T-cell (primary cell): ENCODE data around the gene ASAP2. TPM values are rescaled to one million over a fixed set of nuclear protein-coding genes. Genes with fewer than 3 reads are reported as not detected.

ENCODE experiments used
- ATAC-seq, 4 experiments: fragments of 200-7000 bp in 3 of 4; fragments of 150-1000 bp in 1 of 4; cut with Tn5 transposase; replicated peaks in 1 of 4; 1 replicate in 3 of 4; 2 replicates in 1 of 4; pipeline ENCODE4 v1.10.0; 2021; ENCODE audit warnings: moderate library complexity in 3 of 4, mild to moderate bottlenecking in 2 of 4, moderate number of reproducible peaks in 1 of 4
- CTCF ChIA-PET, 2 donors: fragments of 300-600 bp; sonication (Branson Sonifier 250); formaldehyde crosslinking; loops; one replicate each; lab custom pipeline; 2022; ENCODE audit warnings: antibody characterized with exemption in 2 of 2; lab: Charles Lee
- POLR2A ChIA-PET, 2 donors: fragments of 300-600 bp; sonication (Branson Sonifier 250); formaldehyde crosslinking; loops; one replicate each; lab custom pipeline; 2022; ENCODE audit warnings: antibody characterized with exemption in 2 of 2; lab: Charles Lee
- DNase-seq, 35 experiments: peaks; one replicate each; pipeline versions ENCODE4 v3.0.0 to v3.0.0-alpha.2; 2013 to 2023
- H3K27ac ChIP-seq: one replicate; pipeline ENCODE4 v1.5.1; 2013; ENCODE audit warnings: low read length
- H3K27me3 ChIP-seq, 2 experiments: replicated peaks in 1 of 2; 1 replicate in 1 of 2; 2 replicates in 1 of 2; pipeline versions ENCODE4 v1.6.1 to v1.7.0; 2013; ENCODE audit warnings: low read length in 1 of 2, mixed read lengths in 1 of 2; ENCODE audit not compliant: control insufficient read depth in 2 of 2, insufficient read depth in 2 of 2; ENCODE audit errors: extremely low read depth in 1 of 2
- H3K36me3 ChIP-seq, 2 donors: 1 replicate in 1 of 2; 2 replicates in 1 of 2; pipeline versions ENCODE4 v1.6.1 to v1.7.0; 2013; ENCODE audit warnings: low read length in 1 of 2; ENCODE audit not compliant: control insufficient read depth in 2 of 2, insufficient read depth in 1 of 2; ENCODE audit errors: extremely low read depth in 1 of 2
- H3K4me1 ChIP-seq, 2 experiments: 1 replicate in 1 of 2; 2 replicates in 1 of 2; pipeline versions ENCODE4 v1.6.1 to v1.7.0; 2013; ENCODE audit warnings: low read length in 2 of 2, mixed read lengths in 1 of 2; ENCODE audit not compliant: insufficient read depth in 2 of 2, control insufficient read depth in 1 of 2; ENCODE audit errors: extremely low read depth in 1 of 2
- H3K4me3 ChIP-seq, 2 donors: 1 replicate in 1 of 2; 2 replicates in 1 of 2; pipeline versions ENCODE4 v1.5.1 to v1.7.0; 2013; ENCODE audit warnings: mild to moderate bottlenecking in 2 of 2, low read length in 1 of 2, moderate library complexity in 1 of 2; ENCODE audit not compliant: control insufficient read depth in 1 of 2; ENCODE audit errors: extremely low read depth in 1 of 2
- H3K9me3 ChIP-seq: 2 replicates; pipeline ENCODE4 v1.7.0; 2013
- H3K27ac Mint-ChIP-seq, 2 donors: one replicate each; pipeline ENCODE4 v1.8.0; 2020 to 2021; ENCODE audit warnings: mild to moderate bottlenecking in 2 of 2, mixed read lengths in 2 of 2
- H3K27me3 Mint-ChIP-seq, 2 donors: one replicate each; pipeline ENCODE4 v1.8.0; 2021 to 2022; ENCODE audit warnings: mixed read lengths in 2 of 2
- H3K36me3 Mint-ChIP-seq: one replicate; pipeline ENCODE4 v1.8.0; 2021; ENCODE audit warnings: mixed read lengths
- H3K4me1 Mint-ChIP-seq, 3 donors: one replicate each; pipeline ENCODE4 v1.8.0; 2020 to 2022; ENCODE audit warnings: mixed read lengths in 3 of 3, mild to moderate bottlenecking in 1 of 3
- H3K4me3 Mint-ChIP-seq, 3 donors: one replicate each; pipeline ENCODE4 v1.8.0; 2020 to 2022; ENCODE audit warnings: mild to moderate bottlenecking in 3 of 3, mixed read lengths in 3 of 3, moderate library complexity in 3 of 3
- H3K9me3 Mint-ChIP-seq, 3 donors: one replicate each; pipeline ENCODE4 v1.8.0; 2020 to 2022; ENCODE audit warnings: mixed read lengths in 3 of 3
- WGBS: methylation state at CpG from one replicate; pipeline ENCODE4 v1.1.5; 2013; ENCODE audit warnings: missing lambda C conversion rate; ENCODE audit not compliant: insufficient coverage; 5-methylcytosine and 5-hydroxymethylcytosine counted together
- total RNA-seq, 35 experiments: library from RNA in 6 of 35; stranded (reverse) in 6 of 35; fragments of 120-200 nt in 1 of 35; gene quantifications; one replicate each; pipeline versions ENCODE4 v1.2.1 to v1.2.4 and lab custom pipeline; 2013 to 2026

ASAP2 gene
- total RNA-seq, 5 donors from 2014 or later (not counting 1 experiment from before 2014, with no cell fraction given), result 0.10 to 0.38 (median 0.27) TPM; not detected in 1

DNA sequence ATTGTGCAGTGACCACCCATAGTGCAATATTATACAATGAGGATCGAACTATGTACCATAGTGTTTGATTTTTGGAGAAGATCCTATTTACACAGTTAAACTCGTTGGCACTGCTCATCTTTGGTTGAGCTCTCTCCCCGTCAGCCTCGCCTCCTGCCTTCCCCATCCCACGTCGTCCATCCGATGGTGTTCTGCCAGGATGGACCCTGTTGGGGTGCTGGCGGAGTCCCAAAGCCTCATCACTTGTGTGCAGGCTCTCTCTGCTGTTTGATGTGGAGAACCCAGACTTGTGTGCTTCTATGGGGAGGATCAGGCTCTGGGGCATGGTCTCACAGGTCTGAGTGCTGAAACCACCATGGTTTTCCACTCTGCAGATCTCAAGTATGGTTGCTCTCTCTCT lies 131.3 kb downstream of the ASAP2 start:
- H3K9me3 ChIP-seq, result no peaks in the 10 kb centered on the region
- Mint-ChIP-seq H3K4me3 (no peak overlapping the region), H3K9me3 (no peaks in the 10 kb centered on the region), H3K27ac (no peak overlapping the region), H3K27me3 (peaks cover 4 to 10% of the 10 kb centered on the region in 2 donors), H3K36me3 (no peaks in the 10 kb centered on the region), H3K4me1 (peaks cover 6 to 12% (median 9%) of the 10 kb centered on the region in 3 donors)
- ATAC-seq (no peak), DNase-seq (no peak)
- peaks cover 0 to 14% of the 10 kb centered on the region in 2 experiments for H3K27me3 ChIP-seq
- H3K27ac ChIP-seq, result no peak overlapping the region
- H3K4me3 ChIP-seq, result no peak overlapping the region
- peaks cover 0 to 5% of the 10 kb centered on the region in 2 experiments for H3K4me1 ChIP-seq
- CTCF ChIA-PET, result no interaction called here
- no peaks in the 10 kb centered on the region for H3K36me3 ChIP-seq
- POLR2A ChIA-PET, result no interaction called here
- 78% methylated on average over 7 of the region's 8 CpGs for WGBS

- no peak overlapping the region for H3K4me3 Mint-ChIP-seq
- no peak for DNase-seq
- no peaks in the 10 kb centered on the region for H3K9me3 Mint-ChIP-seq
- WGBS, result no CpG with 5 or more reads among the region's 12 CpGs
- Histone ChIP-seq H3K27ac (no peak overlapping the region), H3K27me3 (peaks cover 0 to 20% of the 10 kb centered on the region in 2 experiments), H3K9me3 (no peaks in the 10 kb centered on the region), H3K4me1 (peaks cover 0 to 4% of the 10 kb centered on the region in 2 experiments), H3K4me3 (no peak overlapping the region), H3K36me3 (no peaks in the 10 kb centered on the region)
- no peaks in the 10 kb centered on the region for H3K36me3 Mint-ChIP-seq
- peaks cover 13 to 16% of the 10 kb centered on the region in 2 donors for H3K27me3 Mint-ChIP-seq
- CTCF ChIA-PET, result no interaction called here
- peaks cover 3 to 8% (median 5%) of the 10 kb centered on the region in 3 donors for H3K4me1 Mint-ChIP-seq
- no peak for ATAC-seq
- H3K27ac Mint-ChIP-seq, result no peak overlapping the region
- POLR2A ChIA-PET, result no interaction called here
Measured at GRCh38 chr2:9341337-9341887, 134.8 kb downstream of the ASAP2 start.

- no peak for ATAC-seq
- H3K4me3 ChIP-seq, result no peak overlapping the region
- POLR2A ChIA-PET, result interaction anchor here in 1 of 2 donors (0.6 kb wide), 1 partner anchor 9 kb away, joined by 3 read pairs; no protein-coding TSS in a partner anchor
Measured at GRCh38 chr2:9342659-9343058, 136.0 kb downstream of the ASAP2 start.

GRCh38 chr2:9343524-9343923 lies 136.9 kb downstream of the ASAP2 start:
- no peak overlapping the region for H3K27ac Mint-ChIP-seq
- peaks cover 0 to 18% of the 10 kb centered on the region in 2 experiments for H3K27me3 ChIP-seq
- peaks cover 12 to 16% of the 10 kb centered on the region in 2 donors for H3K27me3 Mint-ChIP-seq
- H3K4me1 Mint-ChIP-seq, result no peaks in the 10 kb centered on the region
- no peaks in the 10 kb centered on the region for H3K36me3 ChIP-seq
- CTCF ChIA-PET, result no interaction called here
- DNase-seq, result no peak
- H3K9me3 ChIP-seq, result no peaks in the 10 kb centered on the region
- H3K9me3 Mint-ChIP-seq, result no peaks in the 10 kb centered on the region
- H3K4me3 Mint-ChIP-seq, result no peak overlapping the region
- no peak overlapping the region for H3K27ac ChIP-seq
- H3K4me3 ChIP-seq, result no peak overlapping the region
- POLR2A ChIA-PET, result no interaction called here
- H3K4me1 ChIP-seq, result no peaks in the 10 kb centered on the region
- WGBS, result 78% methylated on average over 7 of the region's 7 CpGs
- no peak for ATAC-seq
- H3K36me3 Mint-ChIP-seq, result no peaks in the 10 kb centered on the region

More at GRCh38 chr2:9342659-9343058, 136.0 kb downstream of the ASAP2 start:
- H3K27ac Mint-ChIP-seq, result no peak overlapping the region
- H3K4me3 Mint-ChIP-seq, result no peak overlapping the region
- no peak for DNase-seq
- WGBS, result 78% methylated on average over 7 of the region's 8 CpGs
- Histone ChIP-seq H3K36me3 (no peaks in the 10 kb centered on the region), H3K9me3 (no peaks in the 10 kb centered on the region), H3K4me1 (no peaks in the 10 kb centered on the region), H3K27me3 (peaks cover 0 to 18% of the 10 kb centered on the region in 2 experiments), H3K27ac (no peak overlapping the region)
- peaks cover 16% of the 10 kb centered on the region in 2 donors for H3K27me3 Mint-ChIP-seq
- no peaks in the 10 kb centered on the region for H3K9me3 Mint-ChIP-seq
- peaks cover 0 to 2% (median 0%) of the 10 kb centered on the region in 3 donors for H3K4me1 Mint-ChIP-seq
- no peaks in the 10 kb centered on the region for H3K36me3 Mint-ChIP-seq
- CTCF ChIA-PET, result no interaction called here

DNA sequence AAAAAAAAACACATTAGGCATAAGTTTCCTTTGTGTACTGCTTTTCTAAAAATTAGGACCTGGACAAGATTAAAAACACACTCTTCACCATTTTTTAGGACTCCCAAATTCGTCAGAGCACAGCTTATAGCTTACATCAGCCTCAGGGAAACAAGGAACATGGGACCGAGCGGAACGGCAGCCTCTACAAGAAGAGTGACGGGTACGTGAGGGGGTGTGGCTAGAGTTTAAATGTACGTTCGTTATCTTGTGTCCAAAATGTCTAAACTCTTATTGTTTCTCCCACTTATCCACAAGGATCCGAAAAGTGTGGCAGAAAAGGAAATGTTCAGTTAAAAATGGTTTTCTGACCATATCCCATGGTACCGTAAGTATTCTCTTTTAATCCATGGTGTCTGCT lies 137.8 kb downstream of the ASAP2 start:
- Mint-ChIP-seq H3K4me1 (no peaks in the 10 kb centered on the region), H3K27ac (no peak overlapping the region), H3K9me3 (no peaks in the 10 kb centered on the region), H3K27me3 (peaks cover 11 to 16% of the 10 kb centered on the region in 2 donors), H3K4me3 (no peak overlapping the region), H3K36me3 (no peaks in the 10 kb centered on the region)
- no peak for ATAC-seq
- no peak overlapping the region for H3K27ac ChIP-seq
- ChIA-PET POLR2A (no interaction called here), CTCF (no interaction called here)
- H3K36me3 ChIP-seq, result no peaks in the 10 kb centered on the region
- peaks cover 0 to 11% of the 10 kb centered on the region in 2 experiments for H3K27me3 ChIP-seq
- H3K4me1 ChIP-seq, result no peaks in the 10 kb centered on the region
- no peaks in the 10 kb centered on the region for H3K9me3 ChIP-seq
- no peak overlapping the region for H3K4me3 ChIP-seq
- WGBS, result 67% methylated on average over 1 of the region's 10 CpGs
- no peak for DNase-seq

GRCh38 chr2:9345343-9345742 lies 138.7 kb downstream of the ASAP2 start:
- H3K4me3 Mint-ChIP-seq, result no peak overlapping the region
- peaks cover 8 to 16% of the 10 kb centered on the region in 2 donors for H3K27me3 Mint-ChIP-seq
- Histone ChIP-seq H3K4me3 (no peak overlapping the region), H3K36me3 (no peaks in the 10 kb centered on the region), H3K27ac (no peak overlapping the region), H3K27me3 (peaks cover 0 to 6% of the 10 kb centered on the region in 2 experiments), H3K4me1 (no peaks in the 10 kb centered on the region), H3K9me3 (no peaks in the 10 kb centered on the region)
- no peaks in the 10 kb centered on the region for H3K4me1 Mint-ChIP-seq
- H3K36me3 Mint-ChIP-seq, result no peaks in the 10 kb centered on the region
- DNase-seq (no peak), ATAC-seq (no peak)
- POLR2A ChIA-PET, result no interaction called here
- no peaks in the 10 kb centered on the region for H3K9me3 Mint-ChIP-seq
- no peak overlapping the region for H3K27ac Mint-ChIP-seq
- CTCF ChIA-PET, result no interaction called here
- WGBS, result 73% methylated on average over 6 of the region's 7 CpGs
